ENCODE results near the gene NFIC. TPM values are rescaled to one million over a fixed set of nuclear protein-coding genes. Genes with fewer than 3 reads are reported as not detected.

The NFIC gene
- total RNA-seq, 2 donors from 2014 or later = 111 to 196 TPM

- Histone ChIP-seq H3K9me3 (no peaks in the 10 kb centered on the region), H3K27ac (peak overlapping the region; percentile 98 to 99), H3K4me1 (peaks cover 0 to 76% of the 10 kb centered on the region in 2 donors), H3K4me3 (peak overlapping the region; percentile 89 to 97), H3K36me3 (no peaks in the 10 kb centered on the region), H3K27me3 (no peaks in the 10 kb centered on the region)
- TF ChIP-seq, protein P1, sequence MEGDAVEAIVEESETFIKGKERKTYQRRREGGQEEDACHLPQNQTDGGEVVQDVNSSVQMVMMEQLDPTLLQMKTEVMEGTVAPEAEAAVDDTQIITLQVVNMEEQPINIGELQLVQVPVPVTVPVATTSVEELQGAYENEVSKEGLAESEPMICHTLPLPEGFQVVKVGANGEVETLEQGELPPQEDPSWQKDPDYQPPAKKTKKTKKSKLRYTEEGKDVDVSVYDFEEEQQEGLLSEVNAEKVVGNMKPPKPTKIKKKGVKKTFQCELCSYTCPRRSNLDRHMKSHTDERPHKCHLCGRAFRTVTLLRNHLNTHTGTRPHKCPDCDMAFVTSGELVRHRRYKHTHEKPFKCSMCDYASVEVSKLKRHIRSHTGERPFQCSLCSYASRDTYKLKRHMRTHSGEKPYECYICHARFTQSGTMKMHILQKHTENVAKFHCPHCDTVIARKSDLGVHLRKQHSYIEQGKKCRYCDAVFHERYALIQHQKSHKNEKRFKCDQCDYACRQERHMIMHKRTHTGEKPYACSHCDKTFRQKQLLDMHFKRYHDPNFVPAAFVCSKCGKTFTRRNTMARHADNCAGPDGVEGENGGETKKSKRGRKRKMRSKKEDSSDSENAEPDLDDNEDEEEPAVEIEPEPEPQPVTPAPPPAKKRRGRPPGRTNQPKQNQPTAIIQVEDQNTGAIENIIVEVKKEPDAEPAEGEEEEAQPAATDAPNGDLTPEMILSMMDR (IDR thresholded peaks at IDR 0.05) = no peak
- no peak for DNase-seq (ENCODE audit: low spot score)
Observed at GRCh38 chr19:3368848-3369336, 2.5 kb downstream of the NFIC start.

GRCh38 chr19:3369337-3370213 lies 3.2 kb downstream of the NFIC start:
- H3K27ac ChIP-seq = peak overlapping the region; percentile 98 to 99
- H3K9me3 ChIP-seq = no peaks in the 10 kb centered on the region
- H3K4me3 ChIP-seq = peak overlapping the region; percentile 89 to 97
- no peaks in the 10 kb centered on the region for H3K27me3 ChIP-seq
- H3K36me3 ChIP-seq = no peaks in the 10 kb centered on the region
- peaks cover 0 to 78% of the 10 kb centered on the region in 2 donors for H3K4me1 ChIP-seq
- TF ChIP-seq, protein P1 (IDR thresholded peaks at IDR 0.05) = peak in 1 of 2 donors; percentile 16
- no peak for DNase-seq (ENCODE audit: low spot score)

DNA sequence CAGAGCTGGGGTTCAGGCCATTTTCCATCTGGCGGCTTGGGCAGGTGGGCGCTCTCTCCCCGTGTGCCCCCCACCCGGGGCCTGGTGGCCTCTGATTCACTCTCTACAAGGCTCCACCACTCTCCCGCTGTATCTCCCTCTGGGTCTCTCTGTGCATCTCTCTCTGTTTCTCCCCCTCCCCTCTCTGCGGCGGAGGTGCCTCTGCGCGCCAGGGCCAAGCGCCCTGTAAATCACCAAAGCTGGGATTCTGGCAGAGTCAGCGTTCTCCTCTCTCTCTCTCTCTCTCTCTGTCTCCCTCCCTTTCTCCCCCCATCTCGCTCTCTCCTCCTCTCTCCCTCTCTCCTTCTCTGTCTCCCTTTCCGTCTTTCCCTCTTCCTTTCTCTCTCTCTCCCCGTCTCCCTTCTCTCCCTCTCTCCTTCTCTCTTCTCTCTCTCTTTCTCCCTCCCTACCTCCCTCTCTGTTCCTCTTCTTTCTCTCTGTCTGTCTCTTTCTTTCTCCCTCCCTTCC lies 3.9 kb downstream of the NFIC start:
- Histone ChIP-seq H3K36me3 (no peaks in the 10 kb centered on the region), H3K27me3 (no peaks in the 10 kb centered on the region), H3K27ac (peak overlapping the region; percentile 98 to 99), H3K4me3 (peak overlapping the region; percentile 89 to 97), H3K4me1 (peaks cover 0 to 78% of the 10 kb centered on the region in 2 donors), H3K9me3 (no peaks in the 10 kb centered on the region)
- TF ChIP-seq, protein P1 (IDR thresholded peaks at IDR 0.05) = no peak
- no peak for DNase-seq (ENCODE audit: low spot score)

GRCh38 chr19:3370728-3371591 lies 4.6 kb downstream of the NFIC start:
- Histone ChIP-seq H3K4me1 (peaks cover 0 to 78% of the 10 kb centered on the region in 2 donors), H3K27me3 (no peaks in the 10 kb centered on the region), H3K9me3 (no peaks in the 10 kb centered on the region), H3K36me3 (no peaks in the 10 kb centered on the region), H3K27ac (peak overlapping the region; percentile 98 to 99), H3K4me3 (peak overlapping the region in 1 of 2 donors; percentile 97)
- TF ChIP-seq, protein P1 (IDR thresholded peaks at IDR 0.05) = no peak
- no peak for DNase-seq (ENCODE audit: low spot score)

DNA sequence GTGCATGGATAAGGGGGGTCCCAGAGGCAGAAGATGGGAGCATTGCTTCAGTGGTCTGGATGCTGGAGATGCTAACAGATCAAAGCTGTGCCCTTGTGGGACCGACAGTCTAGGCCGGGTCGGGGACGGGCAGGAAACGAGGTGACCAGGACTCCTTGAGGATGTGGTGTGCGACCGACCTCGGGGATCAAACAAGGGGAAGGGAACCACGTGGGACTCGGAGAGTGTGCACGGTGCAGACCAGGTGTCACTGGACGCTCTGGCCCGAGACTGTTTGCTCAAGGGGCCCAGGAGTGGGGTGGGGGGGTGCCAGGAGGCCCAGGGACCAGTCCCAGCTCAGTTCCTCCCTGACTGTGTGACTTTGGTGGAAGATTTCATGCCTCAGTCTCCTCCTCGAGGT lies 6.0 kb downstream of the NFIC start:
- H3K4me1 ChIP-seq = peaks cover 0 to 84% of the 10 kb centered on the region in 2 donors
- TF ChIP-seq, protein P1 (IDR thresholded peaks at IDR 0.05) = no peak
- no peak overlapping the region for H3K4me3 ChIP-seq
- no peaks in the 10 kb centered on the region for H3K27me3 ChIP-seq
- H3K36me3 ChIP-seq = no peaks in the 10 kb centered on the region
- DNase-seq (ENCODE audit: low spot score) = no peak
- H3K9me3 ChIP-seq = no peaks in the 10 kb centered on the region
- H3K27ac ChIP-seq = peak overlapping the region; percentile 98 to 99
